GM10847 (cell line): ENCODE results near the gene EXOC1L.

Source experiments
- POLR2A ChIP-seq: IDR thresholded peaks from 2 replicates; pipeline ENCODE4 v1.6.1; 2011; ENCODE audit not compliant: insufficient read length; ENCODE audit errors: extremely low read depth

EXOC1L gene, protein sequence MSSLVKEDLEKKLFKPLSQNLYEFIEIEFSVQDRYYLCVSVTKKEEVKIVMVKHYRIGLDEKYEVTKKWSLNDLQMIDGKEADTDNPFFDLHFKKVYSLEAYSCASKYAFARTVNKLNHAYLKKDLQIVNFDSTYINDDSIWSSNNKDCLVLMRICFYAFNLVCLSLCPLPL

DNA sequence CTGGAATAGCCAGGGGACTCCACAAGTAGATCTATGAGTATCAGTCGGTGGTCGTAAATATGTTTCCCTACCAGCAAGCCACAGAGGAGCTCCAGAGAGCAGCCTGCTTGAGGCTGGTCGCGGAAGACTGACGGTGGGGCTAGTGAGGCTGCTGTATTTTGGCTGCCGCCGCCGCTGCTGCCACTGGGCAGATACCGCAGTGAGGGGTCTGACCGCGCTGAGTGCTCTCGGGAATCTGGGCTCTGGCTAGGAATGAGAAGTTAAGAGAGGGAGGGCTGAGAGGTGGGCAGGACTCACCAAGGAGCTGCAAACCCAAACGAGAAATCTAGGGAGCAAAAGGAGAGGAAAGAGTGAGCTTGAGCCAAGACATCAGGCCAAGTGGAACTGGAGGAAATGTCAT, at the start of gene EXOC1L:
TSS of gene EXOC1L (plus strand) at position 157 of the 400 bp plus-strand sequence. CDS start at position 394, 237 bp downstream.
- no peak for TF ChIP-seq POLR2A

DNA sequence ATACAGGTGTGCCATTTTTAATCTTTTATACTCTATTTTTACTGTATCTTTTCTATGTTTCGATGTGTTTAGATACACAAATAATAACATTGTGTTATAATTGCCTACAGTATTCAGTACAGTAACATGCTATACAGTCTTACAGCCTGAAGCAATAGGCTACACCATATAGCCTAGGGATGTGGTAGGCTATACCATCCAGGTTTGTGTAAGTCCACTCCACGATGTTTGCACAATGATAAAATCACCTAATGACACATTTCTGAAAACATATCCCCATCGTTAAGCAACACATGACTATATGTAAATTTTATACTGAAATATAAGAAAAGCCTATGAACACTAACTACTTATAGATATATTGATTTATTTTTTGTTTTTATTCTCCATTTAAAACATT, 48.9 kb upstream of the EXOC1L start:
- TF ChIP-seq POLR2A: no peak

- TF ChIP-seq POLR2A: no peak
Measured at GRCh38 chr4:55781341-55781740, 38.2 kb upstream of the EXOC1L start.

GRCh38 chr4:55781812-55782211, 37.8 kb upstream of the EXOC1L start:
- no peak for TF ChIP-seq POLR2A

GRCh38 chr4:55783584-55783983, 36.0 kb upstream of the EXOC1L start:
- TF ChIP-seq POLR2A: no peak

DNA sequence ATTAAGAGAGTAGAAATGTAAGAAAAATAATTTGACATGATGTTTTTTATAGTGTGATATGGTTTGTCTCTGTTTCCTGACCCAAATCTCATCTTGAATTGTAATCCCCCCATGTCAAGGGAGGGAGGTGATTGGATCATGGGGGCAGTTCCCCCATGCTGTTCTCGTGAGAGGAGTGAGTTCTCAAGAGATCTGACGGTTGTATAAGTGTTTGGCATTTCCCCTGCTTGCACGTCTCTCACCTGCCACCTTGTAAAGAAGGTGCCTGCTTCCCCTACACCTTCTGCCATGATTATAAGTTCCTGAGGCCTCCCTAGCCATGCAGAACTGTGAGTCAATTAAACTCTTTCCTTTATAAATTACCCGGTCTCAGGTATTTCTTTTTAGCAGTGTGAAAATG, 34.8 kb upstream of the EXOC1L start:
- TF ChIP-seq POLR2A: no peak

DNA sequence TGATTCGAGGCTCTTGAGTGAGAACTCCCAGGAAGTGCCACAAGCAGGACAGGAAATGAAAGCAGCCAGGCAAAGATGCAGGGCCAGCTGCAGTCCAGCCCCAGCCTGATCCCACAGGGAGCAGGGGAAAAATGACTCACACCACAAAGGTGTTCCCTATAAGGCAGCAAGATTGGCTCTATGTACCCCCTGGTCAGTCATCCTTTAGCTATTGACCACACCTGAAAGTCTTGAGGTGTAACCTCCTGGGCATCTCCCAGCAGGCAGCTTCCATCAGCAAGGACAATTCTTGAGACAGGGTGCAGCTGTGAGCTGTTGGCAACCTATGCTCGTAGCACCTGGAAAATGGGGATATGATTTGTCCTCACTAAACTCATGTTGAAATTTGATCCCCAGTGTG, 27.9 kb upstream of the EXOC1L start:
- no peak for TF ChIP-seq POLR2A

GRCh38 chr4:55793479-55793878, 26.1 kb upstream of the EXOC1L start:
- no peak for TF ChIP-seq POLR2A

GRCh38 chr4:55794053-55794452, 25.5 kb upstream of the EXOC1L start:
- TF ChIP-seq POLR2A: no peak

GRCh38 chr4:55795341-55795740, 24.2 kb upstream of the EXOC1L start:
- no peak for TF ChIP-seq POLR2A

- no peak for TF ChIP-seq POLR2A
Measured at GRCh38 chr4:55801498-55801897, 18.1 kb upstream of the EXOC1L start.

DNA sequence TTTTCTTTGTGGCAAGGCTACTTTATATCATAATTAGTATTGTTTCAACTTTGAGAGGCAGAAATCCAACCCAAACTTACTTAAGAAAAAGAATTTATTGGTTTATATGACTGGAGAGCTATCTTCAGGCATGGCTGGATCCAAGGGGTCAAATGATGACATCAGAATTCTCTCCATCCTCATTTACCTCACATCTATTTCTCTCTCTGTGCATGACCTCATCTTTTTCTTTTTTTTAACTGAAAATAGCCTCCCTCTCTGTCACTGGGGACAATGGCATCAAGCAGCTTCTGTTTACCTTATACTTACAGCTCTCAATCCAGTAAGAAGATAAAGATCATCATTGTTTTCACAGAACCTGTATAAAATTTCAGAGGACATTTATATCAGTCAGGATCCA, 12.0 kb upstream of the EXOC1L start:
- no peak for TF ChIP-seq POLR2A

GRCh38 chr4:55808186-55808585, 11.4 kb upstream of the EXOC1L start:
- no peak for TF ChIP-seq POLR2A

GRCh38 chr4:55808632-55809031, 11.0 kb upstream of the EXOC1L start:
- TF ChIP-seq POLR2A: no peak

DNA sequence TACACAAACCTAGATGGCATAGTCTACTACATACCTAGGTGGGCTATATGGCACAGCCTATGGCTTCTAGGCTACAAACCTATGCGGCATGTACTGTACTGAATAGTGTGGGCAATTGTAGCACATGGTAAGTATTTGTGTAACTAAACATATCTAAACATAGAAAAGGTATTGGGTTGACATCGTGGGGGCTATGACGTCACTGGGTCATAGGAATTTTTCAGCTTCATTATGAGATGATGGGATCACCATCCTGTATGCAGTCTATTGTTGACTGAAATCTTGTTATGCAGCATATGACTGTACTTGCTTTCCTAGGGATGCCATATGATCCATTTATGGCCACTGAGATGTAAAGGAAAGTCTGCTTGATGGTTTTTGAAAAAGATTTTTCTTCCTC, 1.9 kb upstream of the EXOC1L start:
- TF ChIP-seq POLR2A: no peak

DNA sequence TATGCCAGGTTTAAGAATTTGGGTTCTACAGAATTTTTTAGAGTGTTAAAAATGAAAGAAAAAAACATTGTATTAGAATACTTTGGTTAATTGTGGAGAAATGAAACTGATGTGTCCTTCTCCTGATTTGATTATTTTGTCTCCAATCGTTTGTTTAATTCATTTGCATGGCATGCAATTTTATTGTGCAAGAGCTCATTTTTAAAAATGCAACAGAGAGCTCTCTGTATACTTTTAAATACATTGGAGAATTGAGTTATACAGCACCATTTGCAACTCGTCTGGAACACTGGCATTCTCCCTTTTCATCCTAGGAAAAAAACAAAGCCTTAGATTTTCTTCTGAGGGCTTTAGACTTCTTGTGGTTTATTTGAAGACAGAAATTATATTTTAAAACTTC, 689 bp downstream of the EXOC1L start:
- no peak for TF ChIP-seq POLR2A

GRCh38 chr4:55822329-55822728, 2.7 kb downstream of the EXOC1L start:
- no peak for TF ChIP-seq POLR2A
